Measurements from ENCODE around the gene SCG2. TPM values are rescaled to one million over a fixed set of nuclear protein-coding genes. Genes with fewer than 3 reads are reported as not detected.

The SCG2 gene
- polyA plus RNA-seq, 1 donor, result 0.08 TPM

- DNase-seq (ENCODE audit: low read depth), result no peak
Observed at GRCh38 chr2:223570784-223571183, 31.4 kb downstream of the SCG2 start.

DNA sequence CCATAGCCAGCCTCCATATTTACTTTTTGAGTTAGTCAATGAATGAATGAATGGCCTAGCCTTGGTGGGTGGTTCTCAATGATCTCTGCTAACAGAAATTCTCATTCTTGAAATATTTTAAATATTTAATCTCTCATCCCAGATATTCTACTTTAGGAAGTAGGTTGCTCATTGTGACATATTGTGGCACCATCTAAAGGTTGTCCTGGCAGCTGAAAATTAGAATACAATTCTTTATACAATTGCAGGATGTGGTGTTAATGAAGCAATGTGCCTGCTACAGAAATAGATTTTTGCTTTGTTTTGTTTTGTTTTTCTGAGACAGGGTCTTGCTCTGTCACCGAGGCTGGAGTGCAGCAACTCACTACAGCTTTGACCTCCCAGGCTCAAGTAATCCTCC lies 35.8 kb downstream of the SCG2 start:
- no peak for DNase-seq (ENCODE audit: low read depth)

DNA sequence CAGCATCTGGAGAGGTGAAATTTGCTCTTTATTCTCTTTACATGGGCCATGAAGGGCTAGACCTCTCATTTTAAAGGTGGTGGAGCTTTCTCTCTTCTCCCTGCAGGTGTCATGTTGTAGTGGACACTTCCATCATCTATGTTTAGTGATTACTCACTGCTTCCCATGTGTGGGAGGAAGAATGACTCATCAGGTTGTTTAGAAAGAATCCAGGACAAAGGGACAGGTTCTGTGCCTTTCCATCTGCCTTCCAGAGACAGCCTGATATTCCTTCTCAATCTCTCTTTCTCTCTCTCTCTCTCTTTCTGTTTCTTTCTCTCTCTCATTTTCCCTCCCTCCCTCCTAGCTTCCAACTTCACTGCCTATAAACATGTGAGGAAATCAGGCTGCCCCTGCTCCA lies 38.7 kb downstream of the SCG2 start:
- no peak for DNase-seq (ENCODE audit: low read depth)

DNA sequence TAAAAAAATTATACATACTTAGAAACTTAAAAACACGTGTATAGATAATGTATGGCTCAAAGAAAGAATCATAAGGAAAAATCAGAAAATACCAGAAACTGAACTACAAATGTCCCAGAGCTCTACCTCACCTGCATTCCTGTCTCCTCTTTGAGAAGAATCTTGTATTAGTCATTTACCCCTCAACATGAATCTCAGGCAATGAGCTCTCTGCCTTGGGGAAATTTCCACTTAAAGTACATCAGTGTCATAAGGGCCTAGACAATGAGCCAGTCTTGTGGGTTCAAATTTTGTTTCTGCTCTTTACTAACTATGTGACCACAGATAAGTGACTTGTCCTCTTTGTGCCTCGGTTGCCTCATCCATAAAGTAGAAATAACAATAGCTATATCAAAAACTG lies 40.1 kb downstream of the SCG2 start:
- no peak for DNase-seq (ENCODE audit: low read depth)

- no peak for DNase-seq (ENCODE audit: low read depth)
Observed at GRCh38 chr2:223560749-223561435, 41.3 kb downstream of the SCG2 start.

DNA sequence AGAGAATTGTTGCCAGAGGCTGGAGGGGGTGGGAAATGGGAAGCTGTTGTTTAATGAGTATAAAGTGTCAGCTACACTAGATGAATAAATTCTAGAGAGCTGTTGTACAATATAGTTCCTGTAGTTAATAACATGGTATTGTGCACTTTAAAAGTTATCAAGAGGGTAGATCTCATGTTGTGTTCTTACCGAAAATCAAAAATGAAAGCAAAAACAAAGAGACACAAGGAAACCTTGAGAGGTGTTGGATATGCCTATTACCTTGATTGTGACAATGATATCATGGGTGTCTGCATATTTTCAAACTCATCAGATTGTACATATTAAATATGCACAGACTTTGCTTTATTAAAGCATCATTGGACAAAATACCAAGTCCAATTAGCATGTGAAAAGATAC lies 43.2 kb downstream of the SCG2 start:
- DNase-seq (ENCODE audit: low read depth), result no peak

GRCh38 chr2:223554923-223555322 lies 47.2 kb downstream of the SCG2 start:
- DNase-seq (ENCODE audit: low read depth), result no peak

DNA sequence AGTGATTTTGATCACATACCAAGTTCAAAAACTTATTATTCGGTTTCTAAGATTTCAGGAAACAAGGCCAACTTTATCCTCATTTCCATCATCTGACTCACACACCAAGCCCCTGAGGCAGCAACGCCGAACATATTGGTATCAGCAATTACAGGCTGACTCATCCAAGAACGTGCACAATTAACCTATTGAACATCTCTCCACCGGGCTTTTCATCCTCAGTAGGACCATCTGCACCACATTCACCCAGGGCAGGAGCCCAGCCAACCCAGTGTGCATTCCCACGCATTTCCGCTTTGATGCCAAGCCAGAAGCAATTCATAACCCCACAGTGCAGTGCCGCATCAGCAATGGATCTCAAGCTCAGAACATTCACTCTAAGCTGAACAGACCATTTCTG lies 52.9 kb downstream of the SCG2 start:
- DNase-seq (ENCODE audit: low read depth), result no peak

GRCh38 chr2:223548194-223548593 lies 54.0 kb downstream of the SCG2 start:
- no peak for DNase-seq (ENCODE audit: low read depth)

Other genes starting within 250 kb of the SCG2 start
- 0.75 TPM for gene AP1S3, start 235.2 kb upstream of the SCG2 start, polyA plus RNA-seq (ENCODE audit: insufficient read length)

All from forelimb muscle (tissue), 1 donor.